Endodermal cell (in vitro differentiated cells): ENCODE measurements around the gene SIN3A. TPM values are rescaled to one million over a fixed set of nuclear protein-coding genes. Genes with fewer than 3 reads are reported as not detected.
"Not testable (repeated sequence)": the region's sequence is repeated elsewhere in the genome, so short reads cannot be mapped to it uniquely, and the experiment has no call there.

Source experiments
- DNase-seq: peaks from one replicate; pipeline ENCODE4 v3.0.0-alpha.2; 2017
- H3K27ac ChIP-seq: 2 replicates; pipeline ENCODE4 v1.5.1; 2013; ENCODE audit warnings: mild to moderate bottlenecking, low read depth, low read length, moderate library complexity
- H3K27me3 ChIP-seq: 2 replicates; pipeline ENCODE4 v1.6.1; 2013; ENCODE audit warnings: mild to moderate bottlenecking, low read length, moderate library complexity; ENCODE audit not compliant: insufficient read depth, control insufficient read depth, poor library complexity, severe bottlenecking
- H3K36me3 ChIP-seq: 2 replicates; pipeline ENCODE4 v1.7.0; 2013; ENCODE audit warnings: mild to moderate bottlenecking, low read length, moderate library complexity; ENCODE audit not compliant: control insufficient read depth, insufficient read depth
- H3K4me1 ChIP-seq: one replicate; pipeline ENCODE4 v1.7.0; 2013; ENCODE audit warnings: low read length; ENCODE audit not compliant: control insufficient read depth, insufficient read depth
- H3K4me3 ChIP-seq: 2 replicates; pipeline ENCODE4 v1.5.1; 2013; ENCODE audit warnings: mild to moderate bottlenecking, low read length, moderate library complexity
- H3K9ac ChIP-seq: 2 replicates; pipeline ENCODE4 v1.6.1; 2013; ENCODE audit warnings: mild to moderate bottlenecking, low read length, moderate library complexity; ENCODE audit not compliant: poor library complexity, severe bottlenecking; ENCODE audit errors: extremely low read depth
- H3K9me3 ChIP-seq: 2 replicates; pipeline ENCODE4 v1.6.1; 2013; ENCODE audit warnings: mild to moderate bottlenecking, low read length, moderate library complexity; ENCODE audit not compliant: control insufficient read depth
- H3K27ac Mint-ChIP-seq: 2 replicates; pipeline ENCODE4 v1.8.0; 2020; ENCODE audit warnings: mixed read lengths
- H3K27me3 Mint-ChIP-seq: 2 replicates; pipeline ENCODE4 v1.8.0; 2021; ENCODE audit warnings: mild to moderate bottlenecking, mixed read lengths; ENCODE audit not compliant: insufficient read depth
- H3K36me3 Mint-ChIP-seq: 2 replicates; pipeline ENCODE4 v1.8.0; 2020; ENCODE audit warnings: low read depth, mixed read lengths
- H3K4me1 Mint-ChIP-seq: 2 replicates; pipeline ENCODE4 v1.8.0; 2020; ENCODE audit warnings: mixed read lengths
- H3K4me3 Mint-ChIP-seq: 2 replicates; pipeline ENCODE4 v1.8.0; 2020; ENCODE audit warnings: mild to moderate bottlenecking, moderate library complexity, mixed read lengths
- H3K9me3 Mint-ChIP-seq: 2 replicates; pipeline ENCODE4 v1.8.0; 2020; ENCODE audit warnings: mild to moderate bottlenecking, mixed read lengths
- CTCF ChIP-seq: fragments of 200-600 bp; sonication (generic); conservative IDR thresholded peaks from 2 replicates; pipeline ENCODE4 v1.5.0; 2021; ENCODE audit warnings: antibody characterized with exemption, mild to moderate bottlenecking
- WGBS, 2 experiments: methylation state at CpG; one replicate each; pipeline versions ENCODE4 v1.1.5 to v1.1.7; 2013; ENCODE audit warnings: missing lambda C conversion rate in 2 of 2, mixed read lengths in 1 of 2; ENCODE audit not compliant: insufficient coverage in 1 of 2, insufficient read length in 1 of 2; 5-methylcytosine and 5-hydroxymethylcytosine counted together
- total RNA-seq, 2 donors: library from RNA; stranded (reverse); fragmentation: NEBNext Ultra II Directional in 1 of 2; extraction: Animal tissue kit (Norgen Biotek cat#: 25700) in 1 of 2; gene quantifications; 2 replicates in 1 of 2; 3 replicates in 1 of 2; pipeline ENCODE4 v1.2.1, GENCODE V29; 2021

The SIN3A gene
- total RNA-seq, 2 donors from 2014 or later, result 119 to 123 TPM

DNA sequence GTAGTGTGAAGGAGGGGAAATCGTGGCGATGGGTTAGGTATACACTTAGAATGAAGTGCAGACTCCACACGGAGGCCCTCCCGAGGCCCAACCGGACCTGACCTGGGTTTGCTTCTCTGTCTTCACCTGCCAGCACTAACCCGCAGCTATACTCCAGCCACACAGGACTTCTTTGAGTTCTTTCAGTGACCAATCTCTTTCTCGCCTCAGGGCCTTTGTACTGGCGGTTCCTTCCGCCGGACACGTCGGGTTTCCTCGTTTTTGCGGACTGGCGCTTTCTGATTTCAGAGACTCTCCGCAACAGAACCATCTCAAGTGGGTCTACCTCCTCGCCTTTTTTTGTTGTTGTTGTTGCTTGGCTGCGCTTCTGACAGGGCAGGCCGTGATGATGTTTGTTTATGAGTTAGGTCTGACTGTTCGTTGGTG, 104.7 kb downstream of the SIN3A start, which contains the start of gene NEIL1:
NEIL1 (plus strand) TSS at position 244 of the 426 bp plus-strand sequence. CDS start 1,867 bp downstream, outside the sequence.
- Histone ChIP-seq H3K36me3 (no peaks in the 10 kb centered on the region), H3K27ac (no peak within 1 kb of the TSS), H3K9ac (peak within 1 kb of the TSS; percentile 68), H3K9me3 (no peaks in the 10 kb centered on the region), H3K4me3 (peak within 1 kb of the TSS; percentile 87), H3K4me1 (no peaks in the 10 kb centered on the region), H3K27me3 (peaks cover 12% of the 10 kb centered on the region)
- 40 to 58% methylated on average over 11 to 20 of the region's 20 CpGs for WGBS, 2 experiments
- peaks cover 40% of the 10 kb centered on the region for H3K27me3 Mint-ChIP-seq
- DNase-seq, result peak; percentile 72
- no peak for TF ChIP-seq CTCF
- no peaks in the 10 kb centered on the region for H3K9me3 Mint-ChIP-seq
- peak within 1 kb of the TSS; percentile 82 for H3K4me3 Mint-ChIP-seq
- H3K36me3 Mint-ChIP-seq, result no peaks in the 10 kb centered on the region
- no peak within 1 kb of the TSS for H3K27ac Mint-ChIP-seq
- H3K4me1 Mint-ChIP-seq, result peaks cover 2% of the 10 kb centered on the region

DNA sequence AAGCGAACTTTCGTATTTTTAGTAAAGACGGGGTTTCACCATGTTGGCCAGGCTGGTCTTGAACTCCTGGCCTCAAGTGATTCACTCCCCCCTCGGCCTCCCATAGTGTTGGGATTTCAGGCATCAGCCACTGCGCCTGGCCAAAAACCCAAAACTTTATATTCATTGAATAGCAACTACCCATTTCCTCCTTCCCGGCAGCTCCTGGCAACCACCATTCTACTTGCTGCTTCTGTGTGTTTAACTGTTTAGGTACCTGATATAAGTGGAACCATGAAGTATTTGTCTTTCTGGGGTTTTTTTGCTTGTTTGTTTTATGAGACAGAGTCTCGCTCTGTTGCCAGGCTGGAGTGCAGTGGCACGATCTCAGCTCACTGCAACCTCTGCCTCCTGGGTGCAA, 107.5 kb downstream of the SIN3A start:
- H3K27ac Mint-ChIP-seq, result not testable (repeated sequence)

DNA sequence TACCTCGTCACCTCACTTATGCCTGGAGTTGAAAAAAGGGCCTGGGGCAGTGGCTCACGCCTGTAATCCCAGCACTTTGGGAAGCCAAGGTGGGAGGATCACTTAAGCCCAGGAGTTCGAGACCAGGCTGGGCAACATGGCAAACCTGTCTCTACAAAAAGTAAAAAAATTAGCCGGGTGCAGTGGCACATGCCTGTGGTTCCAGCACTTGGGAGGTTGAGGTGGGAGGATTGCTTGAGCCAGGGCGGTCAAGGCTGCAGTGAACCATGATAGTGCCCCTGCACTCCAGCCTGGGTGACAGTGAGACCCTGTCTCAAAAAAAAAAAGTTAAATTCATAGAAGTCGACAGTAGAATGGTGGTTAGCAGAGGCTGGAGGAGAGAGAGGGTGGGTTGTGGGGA, 109.3 kb downstream of the SIN3A start:
- WGBS, 2 experiments, result 87 to 97% methylated on average over 6 of the region's 6 CpGs

More for the DNA sequence above, 107.5 kb downstream of the SIN3A start:
- 83 to 91% methylated on average over 6 to 7 of the region's 8 CpGs for WGBS, 2 experiments
- H3K4me1 Mint-ChIP-seq, H3K9me3 ChIP-seq, H3K4me3 ChIP-seq, H3K4me3 Mint-ChIP-seq, DNase-seq, H3K9me3 Mint-ChIP-seq, H3K4me1 ChIP-seq, H3K9ac ChIP-seq, H3K27ac ChIP-seq: not testable (repeated sequence)
- Mint-ChIP-seq H3K36me3 (peaks cover 12% of the 10 kb centered on the region), H3K27me3 (peaks cover 27% of the 10 kb centered on the region)
- H3K36me3 ChIP-seq, result peaks cover 19% of the 10 kb centered on the region
- peaks cover 12% of the 10 kb centered on the region for H3K27me3 ChIP-seq

More for the DNA sequence above, 109.3 kb downstream of the SIN3A start:
- no peak for TF ChIP-seq CTCF
- Mint-ChIP-seq H3K4me3 (no peak overlapping the region), H3K9me3 (no peaks in the 10 kb centered on the region), H3K27ac (no peak overlapping the region), H3K4me1 (no peaks in the 10 kb centered on the region), H3K36me3 (peaks cover 16% of the 10 kb centered on the region), H3K27me3 (peaks cover 18% of the 10 kb centered on the region)
- Histone ChIP-seq H3K36me3 (peaks cover 24% of the 10 kb centered on the region), H3K9ac (no peak overlapping the region), H3K4me1 (no peaks in the 10 kb centered on the region), H3K27ac (no peak overlapping the region), H3K9me3 (no peaks in the 10 kb centered on the region), H3K4me3 (no peak overlapping the region), H3K27me3 (peaks cover 12% of the 10 kb centered on the region)
- DNase-seq, result no peak
